Measurements from ENCODE around the gene ZNF2. TPM values are rescaled to one million over a fixed set of nuclear protein-coding genes. Genes with fewer than 3 reads are reported as not detected.

Gene ZNF2
- total RNA-seq, 2 donors from 2014 or later, result 3.9 to 5.3 TPM

Other genes with a start within 250 kb of the ZNF2 start
- 10 to 100 TPM; 26.3 to 62.8 TPM for gene MAL, start 140.1 kb upstream of the ZNF2 start, total RNA-seq
- 100 to 1,000 TPM in 1 of 2 donors, 10 to 100 TPM in 1; 78.8 to 102 TPM for gene MRPS5, start 44.0 kb upstream of the ZNF2 start, total RNA-seq
- 10 to 100 TPM in 1 of 2 donors, 1 to 10 TPM in 1; 7.6 to 11.0 TPM for gene ZNF514, start 6.0 kb upstream of the ZNF2 start, total RNA-seq
- 1 to 10 TPM; 3.6 to 3.9 TPM for gene ZNF892, start 41.7 kb downstream of the ZNF2 start, total RNA-seq
- 1 to 10 TPM in 1 of 2 donors, under 1 TPM in 1; 0.86 to 1.9 TPM for gene PROM2, start 108.6 kb downstream of the ZNF2 start, total RNA-seq
- not detected for gene KCNIP3, start 131.5 kb downstream of the ZNF2 start, total RNA-seq
- 10 to 100 TPM; 31.0 to 39.8 TPM for gene FAHD2A, start 236.9 kb downstream of the ZNF2 start, total RNA-seq